WTC11 (cell line): Measurements from ENCODE around the gene LENG9.

Experiments
- CTCF ChIP-seq: fragments of 200-600 bp; IDR thresholded peaks from 2 replicates; pipeline ENCODE4 v1.8.0; 2022; ENCODE audit warnings: antibody characterized with exemption
- E2F1 ChIP-seq: sonication (generic); formaldehyde crosslinking; IDR thresholded peaks from 2 replicates; pipeline ENCODE4 v1.8.0; 2022; ENCODE audit warnings: mild to moderate bottlenecking, missing genetic modification reagents
- MAX ChIP-seq: sonication (generic); formaldehyde crosslinking; IDR thresholded peaks from 2 replicates; pipeline ENCODE4 v1.8.0; 2022; ENCODE audit warnings: mild to moderate bottlenecking, missing genetic modification reagents
- SP1 ChIP-seq: sonication (generic); formaldehyde crosslinking; conservative IDR thresholded peaks from 2 replicates; pipeline ENCODE4 v1.8.1; 2022; ENCODE audit warnings: missing genetic modification reagents
- TEAD4 ChIP-seq: sonication (generic); formaldehyde crosslinking; IDR thresholded peaks from 2 replicates; pipeline ENCODE4 v1.8.0; 2022; ENCODE audit warnings: mild to moderate bottlenecking, missing genetic modification reagents
- USF2 ChIP-seq: sonication (generic); formaldehyde crosslinking; IDR thresholded peaks from 2 replicates; pipeline ENCODE4 v1.8.1; 2023; ENCODE audit warnings: mild to moderate bottlenecking, missing genetic modification reagents, moderate library complexity

GRCh38 chr19:54429176-54429495 is 34.4 kb downstream of the LENG9 start:
- no peak for TF ChIP-seq MAX (CRISPR knock-in tag)
- no peak for TF ChIP-seq CTCF
- TF ChIP-seq SP1 (CRISPR knock-in tag) = no peak
- TF ChIP-seq USF2 (CRISPR knock-in tag) = no peak
- TF ChIP-seq TEAD4 = no peak
- TF ChIP-seq E2F1 (CRISPR knock-in tag) = no peak
